Pancreas (tissue), 10 donors: Measurements from ENCODE around the gene TACO1. TPM values are rescaled to one million over a fixed set of nuclear protein-coding genes. Genes with fewer than 3 reads are reported as not detected.

Source experiments
- ATAC-seq, 4 donors: fragments of 200-7000 bp; cut with Tn5 transposase; one replicate each; pipeline versions ENCODE4 v1.8.0 to v1.9.1; 2020; ENCODE audit warnings: mild to moderate bottlenecking in 4 of 4, moderate library complexity in 4 of 4
- DNase-seq, 6 donors: peaks; one replicate each; pipeline ENCODE4 v3.0.0-alpha.2; 2020
- FAIRE-seq: peaks from 2 replicates; lab custom pipeline; 2012; peaks lifted over from hg19 to GRCh38; lab: Jason Lieb, UNC
- H3K27ac ChIP-seq, 4 donors: fragments of 200-600 bp; sonication (generic); 1 replicate in 3 of 4; 2 replicates in 1 of 4; pipeline versions ENCODE4 v1.5.0 to v1.8.0; 2020
- H3K27me3 ChIP-seq, 4 donors: fragments of 200-600 bp; one replicate each; pipeline ENCODE4 v1.8.0; 2021
- H3K36me3 ChIP-seq, 3 donors: fragments of 200-600 bp; sonication (generic) in 1 of 3; one replicate each; pipeline versions ENCODE4 v1.5.0 to v1.8.0; 2020 to 2021
- H3K4me1 ChIP-seq, 3 donors: fragments of 200-600 bp; one replicate each; pipeline ENCODE4 v1.8.0; 2021
- H3K4me3 ChIP-seq, 4 donors: fragments of 200-600 bp; sonication (generic) in 2 of 4; one replicate each; pipeline versions ENCODE4 v1.5.0 to v1.8.0; 2020 to 2021
- H3K9me3 ChIP-seq, 4 donors: fragments of 200-600 bp; one replicate each; pipeline ENCODE4 v1.8.0; 2021
- WGBS, 2 donors: extraction: QIAGEN DNeasy Blood & Tissue Kit; methylation state at CpG; one replicate each; pipeline ENCODE4 v1.1.7; 2013; 5-methylcytosine and 5-hydroxymethylcytosine counted together
- intact Hi-C, 3 donors: fragments of 100-400 bp; cut with DNase I; formaldehyde crosslinking; loops; one replicate each; pipeline versions ENCODE4 v1.11.1 to v1.14.2; 2022
- polyA plus RNA-seq, 2 donors: library from polyadenylated mRNA; stranded (reverse); fragments of 200-250 nt; gene quantifications; one replicate each; pipeline ENCODE4 v1.2.3, GENCODE V29; 2013
- total RNA-seq, 6 donors: library from RNA; stranded (reverse); fragmentation: NEBNext Ultra II Directional in 4 of 6; extraction: Animal tissue kit (Norgen Biotek cat#: 25700) in 4 of 6; gene quantifications; one replicate each; pipeline versions ENCODE4 v1.2.1 to v1.2.4, GENCODE V29; 2021 to 2023
- TF ChIP-seq, protein P1 (sequence below), 4 donors: fragments of 200-600 bp; sonication (generic) in 3 of 4; IDR thresholded peaks; one replicate each; pipeline versions ENCODE4 v1.5.0 to v1.8.0; 2021; ENCODE audit warnings: antibody characterized with exemption in 4 of 4
- donor health status: healthy with polysubstance abuse.
- donor health status: DM: no; HTN: no; CAD: no; lungs with moderate emphysema.
- donor health status: DM: no; HTN: no; CAD: no.
- donor health status: control.
- donor health status: control.
- donor health status: Bipolar disorder and iron deficiency.
- donor health status: DM: yes; HTN: yes; CAD: no.
- donor health status: DM: no; HTN: no; CAD: no.
- donor health status: DM: no; HTN: no; CAD: no.
- donor health status: DM: yes; HTN: yes; CAD: no.

The TACO1 gene
- total and polyA plus RNA-seq, 8 donors = 5.6 to 11.6 (median 8.6) TPM

DNA sequence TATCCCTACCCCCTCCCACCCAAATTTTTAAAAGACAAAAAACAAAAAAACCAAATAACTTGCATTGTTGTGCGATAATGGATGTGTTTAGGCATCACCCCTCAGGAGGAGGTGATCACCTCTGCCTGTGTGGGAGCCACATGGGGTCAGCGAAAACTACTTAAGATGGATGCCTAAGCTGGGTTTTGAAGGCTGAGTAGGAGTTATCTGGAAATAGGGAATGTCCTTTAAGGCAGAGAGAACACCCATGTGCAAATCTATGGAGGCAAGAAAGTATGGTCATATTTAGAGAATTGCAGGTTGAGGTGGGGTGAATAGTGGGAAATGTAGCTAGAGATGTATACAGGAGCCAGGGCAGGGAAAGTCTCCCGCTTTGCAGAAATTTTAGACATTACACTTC is 5.6 kb upstream of the TACO1 start:
- H3K27me3 ChIP-seq = no peaks in the 10 kb centered on the region
- no peak overlapping the region for H3K4me3 ChIP-seq
- WGBS, 2 donors = 97 to 99% methylated on average over 3 of the region's 3 CpGs
- TF ChIP-seq, protein P1, sequence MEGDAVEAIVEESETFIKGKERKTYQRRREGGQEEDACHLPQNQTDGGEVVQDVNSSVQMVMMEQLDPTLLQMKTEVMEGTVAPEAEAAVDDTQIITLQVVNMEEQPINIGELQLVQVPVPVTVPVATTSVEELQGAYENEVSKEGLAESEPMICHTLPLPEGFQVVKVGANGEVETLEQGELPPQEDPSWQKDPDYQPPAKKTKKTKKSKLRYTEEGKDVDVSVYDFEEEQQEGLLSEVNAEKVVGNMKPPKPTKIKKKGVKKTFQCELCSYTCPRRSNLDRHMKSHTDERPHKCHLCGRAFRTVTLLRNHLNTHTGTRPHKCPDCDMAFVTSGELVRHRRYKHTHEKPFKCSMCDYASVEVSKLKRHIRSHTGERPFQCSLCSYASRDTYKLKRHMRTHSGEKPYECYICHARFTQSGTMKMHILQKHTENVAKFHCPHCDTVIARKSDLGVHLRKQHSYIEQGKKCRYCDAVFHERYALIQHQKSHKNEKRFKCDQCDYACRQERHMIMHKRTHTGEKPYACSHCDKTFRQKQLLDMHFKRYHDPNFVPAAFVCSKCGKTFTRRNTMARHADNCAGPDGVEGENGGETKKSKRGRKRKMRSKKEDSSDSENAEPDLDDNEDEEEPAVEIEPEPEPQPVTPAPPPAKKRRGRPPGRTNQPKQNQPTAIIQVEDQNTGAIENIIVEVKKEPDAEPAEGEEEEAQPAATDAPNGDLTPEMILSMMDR (IDR thresholded peaks at IDR 0.05) = no peak
- DNase-seq (no peak), ATAC-seq (no peak), FAIRE-seq (no peak)
- H3K4me1 ChIP-seq = peaks cover 0 to 2% (median 2%) of the 10 kb centered on the region in 3 donors
- intact Hi-C loops = no loop called here
- H3K27ac ChIP-seq = no peak overlapping the region
- H3K9me3 ChIP-seq = no peaks in the 10 kb centered on the region
- peaks cover 4 to 16% (median 8%) of the 10 kb centered on the region in 3 donors for H3K36me3 ChIP-seq

DNA sequence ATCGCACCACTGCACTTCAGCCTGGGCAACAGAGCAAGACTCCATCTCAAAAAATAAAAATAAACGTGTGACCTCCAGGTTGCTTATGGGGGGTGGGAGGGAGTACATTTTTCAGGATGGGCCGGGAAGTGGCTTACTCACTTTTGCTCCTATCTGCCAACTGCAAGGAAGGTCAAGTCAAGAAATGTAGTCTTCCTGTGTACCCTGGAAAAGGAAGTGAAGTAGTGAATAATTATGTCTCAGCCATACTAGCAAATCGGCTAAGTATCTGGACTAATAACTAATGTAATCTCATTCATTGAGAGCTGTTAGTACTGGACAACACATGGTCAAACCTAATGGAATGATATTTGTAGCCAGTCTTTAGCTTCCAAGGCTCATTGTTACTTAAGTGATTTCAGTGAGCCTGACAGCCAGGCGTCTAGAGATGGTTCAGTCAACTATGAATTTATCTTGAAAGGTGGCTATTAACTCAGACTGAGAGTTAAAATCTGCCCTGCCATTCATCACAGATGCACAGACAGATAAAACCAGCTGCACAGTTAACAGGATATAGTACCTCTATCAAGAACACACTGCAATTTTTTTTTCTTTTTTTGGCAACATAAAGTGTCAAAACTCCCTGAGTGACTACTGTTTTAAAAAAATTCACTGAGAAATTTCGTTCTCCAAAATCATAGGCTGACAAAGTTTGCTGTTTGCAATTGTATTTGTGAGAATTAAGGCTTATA is 3.7 kb upstream of the TACO1 start:
- Histone ChIP-seq H3K4me3 (no peak overlapping the region), H3K9me3 (no peaks in the 10 kb centered on the region), H3K27ac (no peak overlapping the region), H3K4me1 (peaks cover 0 to 12% (median 11%) of the 10 kb centered on the region in 3 donors), H3K27me3 (no peaks in the 10 kb centered on the region), H3K36me3 (no peaks in the 10 kb centered on the region)
- intact Hi-C loops = no loop called here
- WGBS, 2 donors = 54 to 61% methylated on average over 6 of the region's 6 CpGs
- TF ChIP-seq, protein P1 (IDR thresholded peaks at IDR 0.05) = no peak
- no peak for ATAC-seq
- DNase-seq = no peak
- no peak for FAIRE-seq

DNA sequence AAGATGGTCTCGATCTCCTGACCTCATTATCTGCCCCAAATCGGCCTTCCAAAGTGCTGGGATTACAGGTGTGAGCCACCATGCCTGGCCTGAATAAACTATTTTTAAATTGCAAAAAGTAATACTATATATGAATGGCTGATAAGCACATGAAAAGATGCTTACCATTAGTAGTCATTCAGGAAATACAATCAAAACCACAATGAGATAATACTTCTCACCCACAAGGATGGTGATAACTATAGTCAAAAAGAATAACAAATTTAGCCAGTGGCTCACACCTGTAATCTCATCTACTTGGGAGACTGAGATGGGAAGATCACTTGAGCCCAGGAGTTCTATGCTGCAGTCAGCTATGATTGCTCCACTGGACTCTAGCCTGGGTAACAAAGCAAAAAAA is 2.4 kb upstream of the TACO1 start:
- Histone ChIP-seq H3K27me3 (no peaks in the 10 kb centered on the region), H3K27ac (no peak overlapping the region), H3K4me3 (no peak overlapping the region), H3K36me3 (no peaks in the 10 kb centered on the region), H3K4me1 (peaks cover 0 to 14% (median 13%) of the 10 kb centered on the region in 3 donors), H3K9me3 (no peaks in the 10 kb centered on the region)
- ATAC-seq (no peak), DNase-seq (no peak), FAIRE-seq (no peak)
- TF ChIP-seq, protein P1 (IDR thresholded peaks at IDR 0.05) = no peak
- intact Hi-C loops = no loop called here
- 72 to 76% methylated on average over 2 of the region's 2 CpGs for WGBS, 2 donors

DNA sequence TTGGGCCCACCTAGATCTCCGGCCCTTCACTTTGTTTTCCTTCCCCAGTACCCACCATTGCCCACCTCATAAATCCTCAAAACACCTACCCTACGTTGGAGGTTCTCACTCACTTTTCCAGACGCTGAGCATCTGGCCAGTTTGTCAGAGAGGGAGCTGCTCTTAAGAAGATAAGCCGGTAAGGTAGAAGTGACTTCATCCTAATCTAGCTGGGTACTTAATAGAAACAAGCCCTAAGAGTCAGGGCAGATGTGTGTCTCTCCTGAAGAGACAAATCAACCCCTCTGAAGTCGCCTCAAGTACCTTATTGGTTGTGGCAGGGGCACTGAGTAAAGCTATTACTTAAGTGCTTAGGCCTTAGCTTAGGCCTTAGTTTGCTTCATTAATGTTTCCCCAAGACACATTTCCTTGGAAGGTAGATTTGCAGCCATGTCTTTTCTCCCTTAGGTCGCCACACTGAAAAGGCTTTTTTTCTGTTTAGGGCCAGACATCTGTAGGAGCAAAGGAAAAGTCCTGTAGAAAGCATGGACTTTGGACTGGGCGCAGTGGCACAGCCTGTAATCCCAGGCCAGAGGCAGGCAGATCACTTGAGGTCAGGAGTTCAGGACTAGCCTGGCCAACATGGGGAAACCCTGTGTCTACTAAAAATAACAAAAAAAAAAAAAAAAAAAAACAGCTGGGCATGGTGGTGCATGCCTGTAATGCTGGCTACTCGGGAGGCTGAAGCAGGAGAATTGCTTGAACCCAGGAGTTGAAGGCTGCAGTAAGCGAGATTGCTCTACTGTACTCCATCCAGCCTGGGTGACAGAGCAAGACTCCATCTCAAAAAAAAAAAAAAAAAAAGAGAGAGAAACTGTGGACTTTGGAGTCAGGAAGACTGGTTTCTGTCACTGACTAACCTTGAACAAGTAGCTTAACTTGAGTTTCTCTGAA is 1.0 kb downstream of the TACO1 start:
- DNase-seq (no peak), ATAC-seq (peak; percentile 14 to 22 (median 14)), FAIRE-seq (no peak)
- Histone ChIP-seq H3K27me3 (no peaks in the 10 kb centered on the region), H3K36me3 (peaks cover 0 to 22% (median 10%) of the 10 kb centered on the region in 3 donors), H3K27ac (peak overlapping the region in 2 of 4 donors; percentile 69 to 74), H3K9me3 (no peaks in the 10 kb centered on the region), H3K4me3 (peak overlapping the region; percentile 96 to 100 (median 99)), H3K4me1 (peaks cover 0 to 14% (median 13%) of the 10 kb centered on the region in 3 donors)
- WGBS, 2 donors = 35 to 38% methylated on average over 9 of the region's 9 CpGs
- TF ChIP-seq, protein P1 (IDR thresholded peaks at IDR 0.05) = no peak
- intact Hi-C loops = no loop called here
